Stimulated activated CD4-positive, alpha-beta T cell treated with anti-CD3 and anti-CD28 coated beads, Interleukin-15, amount 100 ng/mL, for 1 hour (primary cell): ENCODE measurements around the gene CFAP57.
A peak's percentile ranks its signal among the peaks of the same experiment; 100 is the strongest.
"Not testable (repeated sequence)": the region's sequence is repeated elsewhere in the genome, so short reads cannot be mapped to it uniquely, and the experiment has no call there.

ENCODE experiments used
- DNase-seq, 2 donors: peaks; one replicate each; pipeline ENCODE4 v3.0.0-alpha.2; 2020; ENCODE audit warnings: low read depth in 1 of 2, low spot score in 1 of 2

Gene CFAP57

GRCh38 chr1:43172527-43172972, 420 bp downstream of the CFAP57 start:
- DNase-seq, result peak; percentile 77

GRCh38 chr1:43174873-43175272, 2.7 kb downstream of the CFAP57 start:
- DNase-seq, result no peak

- DNase-seq, result no peak
Measured at GRCh38 chr1:43177691-43178090, 5.6 kb downstream of the CFAP57 start.

DNA sequence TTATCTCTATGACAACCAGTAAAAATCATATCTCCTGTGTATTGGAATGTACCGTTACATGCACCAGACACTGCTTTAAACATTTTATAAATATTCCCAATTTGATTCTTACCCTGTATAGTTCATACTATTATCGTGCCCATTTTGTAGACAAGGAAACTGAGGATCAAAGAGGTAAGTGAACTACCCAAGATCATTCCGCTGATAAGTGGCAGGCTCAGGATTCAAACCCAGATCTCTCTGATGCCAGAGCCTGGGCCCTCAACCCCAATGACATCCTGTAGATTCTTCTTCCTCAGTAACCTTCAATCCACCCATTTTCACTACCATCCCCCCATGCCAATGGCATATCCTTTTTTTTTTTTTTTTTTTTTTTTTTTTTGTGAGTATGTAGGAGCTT, 12.3 kb downstream of the CFAP57 start:
- DNase-seq, result no peak

GRCh38 chr1:43184995-43185394, 12.9 kb downstream of the CFAP57 start:
- DNase-seq, result no peak

DNA sequence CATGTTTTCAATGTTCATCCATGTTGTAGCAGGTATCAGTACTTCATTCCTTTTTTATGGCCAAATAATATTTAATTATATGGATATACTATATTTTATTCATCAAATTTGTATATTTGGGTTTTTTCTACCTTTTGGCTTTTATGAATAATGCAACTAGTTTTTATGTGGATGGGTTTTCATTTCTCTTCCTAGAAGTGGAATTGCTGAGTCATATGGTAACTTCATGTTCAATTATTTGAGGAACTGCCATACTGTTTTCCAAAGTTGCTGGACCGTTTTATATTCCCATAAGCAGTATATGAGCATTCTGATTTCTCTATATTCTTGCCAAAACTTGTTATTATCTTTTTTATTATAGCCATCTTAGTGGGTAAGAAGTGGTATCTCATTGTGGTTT, 16.0 kb downstream of the CFAP57 start:
- no peak for DNase-seq

DNA sequence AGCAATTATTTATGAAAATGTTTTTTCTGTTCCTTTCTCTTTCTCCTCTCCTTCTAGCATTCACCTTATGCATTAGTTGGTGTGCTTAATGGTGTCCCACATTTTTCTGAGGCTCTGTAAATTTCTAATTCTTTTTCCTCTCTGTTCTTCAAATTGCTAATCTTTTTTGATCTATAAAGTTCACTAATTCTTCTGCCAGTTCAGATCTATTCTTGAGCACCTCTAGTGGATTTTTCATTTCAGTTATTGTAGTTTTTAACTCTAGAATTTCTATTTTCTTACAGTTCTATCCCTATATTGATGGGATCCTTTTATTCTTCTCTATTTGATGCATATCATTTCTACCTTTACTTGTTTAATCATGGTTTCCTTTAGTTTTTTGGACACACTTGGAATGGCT, 22.4 kb downstream of the CFAP57 start:
- no peak for DNase-seq

GRCh38 chr1:43197343-43198127, 25.4 kb downstream of the CFAP57 start:
- DNase-seq, result no peak

GRCh38 chr1:43199093-43199726, 27.1 kb downstream of the CFAP57 start:
- DNase-seq, result no peak

- no peak for DNase-seq
Measured at GRCh38 chr1:43203859-43204258, 31.7 kb downstream of the CFAP57 start.

GRCh38 chr1:43204394-43204793, 32.3 kb downstream of the CFAP57 start:
- no peak for DNase-seq

DNA sequence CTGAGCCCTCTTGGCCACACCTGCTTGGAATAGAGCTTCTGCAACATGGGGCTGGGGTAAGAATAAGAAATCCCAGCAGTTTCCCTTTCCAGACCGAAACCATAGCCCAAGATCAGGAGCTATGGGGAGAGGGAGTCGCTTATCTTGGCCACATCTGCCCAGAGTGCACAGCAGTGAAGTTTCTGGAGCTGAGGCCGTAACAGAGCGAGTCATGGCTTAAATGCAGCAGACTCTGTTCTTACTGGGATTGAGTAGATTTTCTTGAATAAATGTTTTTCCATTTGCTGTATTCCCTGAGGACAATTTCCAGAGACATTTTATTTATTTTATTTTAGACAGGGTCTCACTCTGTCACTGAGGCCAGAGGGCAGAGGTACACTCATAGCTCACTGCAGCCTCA, 33.5 kb downstream of the CFAP57 start:
- no peak for DNase-seq

DNA sequence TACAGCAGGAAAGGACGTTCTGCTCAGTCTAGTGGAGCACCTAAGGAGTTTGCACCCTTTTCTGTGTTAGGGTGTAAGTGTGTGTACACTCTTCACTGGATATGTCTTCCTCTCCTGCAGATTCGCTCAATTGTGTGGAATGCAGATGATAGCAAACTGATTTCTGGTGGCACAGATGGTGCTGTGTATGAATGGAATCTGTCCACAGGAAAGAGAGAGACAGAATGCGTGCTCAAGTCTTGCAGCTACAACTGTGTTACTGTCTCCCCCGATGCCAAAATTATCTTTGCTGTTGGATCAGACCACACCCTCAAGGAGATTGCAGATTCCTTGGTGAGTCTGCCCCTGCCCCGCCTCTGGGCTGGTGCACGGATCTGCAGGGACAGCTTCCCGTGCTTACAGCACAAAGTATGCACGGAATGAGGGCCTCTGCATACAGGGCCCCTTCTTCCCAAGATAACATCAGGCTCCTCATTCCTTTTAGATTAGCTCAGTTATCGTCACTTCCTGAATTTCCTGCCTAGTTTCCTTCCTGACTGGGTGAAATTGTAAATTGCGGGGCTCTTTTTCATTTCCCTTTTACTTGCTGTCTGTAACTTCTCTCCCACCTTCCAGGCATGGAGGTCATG, 34.6 kb downstream of the CFAP57 start:
- DNase-seq, result no peak

- DNase-seq, result no peak
Measured at GRCh38 chr1:43207229-43207853, 35.2 kb downstream of the CFAP57 start.

DNA sequence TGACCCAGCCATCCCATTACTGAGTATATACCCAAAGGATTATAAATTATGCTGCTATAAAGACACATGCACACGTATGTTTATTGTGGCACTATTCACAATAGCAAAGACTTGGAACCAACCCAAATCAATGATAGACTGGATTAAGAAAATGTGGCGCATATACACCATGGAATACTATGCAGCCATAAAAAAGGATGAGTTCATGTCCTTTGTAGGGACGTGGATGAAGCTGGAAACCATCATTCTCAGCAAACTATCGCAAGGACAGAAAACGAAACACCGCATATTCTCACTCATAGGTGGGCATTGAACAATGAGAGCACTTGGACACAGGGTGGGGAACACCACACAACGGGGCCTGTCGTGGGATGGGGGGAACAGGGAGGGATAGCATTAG, 36.1 kb downstream of the CFAP57 start:
- not testable (repeated sequence) for DNase-seq

GRCh38 chr1:43214501-43215444, 42.6 kb downstream of the CFAP57 start:
- no peak for DNase-seq

- DNase-seq, result no peak
Measured at GRCh38 chr1:43217747-43218146, 45.6 kb downstream of the CFAP57 start.

DNA sequence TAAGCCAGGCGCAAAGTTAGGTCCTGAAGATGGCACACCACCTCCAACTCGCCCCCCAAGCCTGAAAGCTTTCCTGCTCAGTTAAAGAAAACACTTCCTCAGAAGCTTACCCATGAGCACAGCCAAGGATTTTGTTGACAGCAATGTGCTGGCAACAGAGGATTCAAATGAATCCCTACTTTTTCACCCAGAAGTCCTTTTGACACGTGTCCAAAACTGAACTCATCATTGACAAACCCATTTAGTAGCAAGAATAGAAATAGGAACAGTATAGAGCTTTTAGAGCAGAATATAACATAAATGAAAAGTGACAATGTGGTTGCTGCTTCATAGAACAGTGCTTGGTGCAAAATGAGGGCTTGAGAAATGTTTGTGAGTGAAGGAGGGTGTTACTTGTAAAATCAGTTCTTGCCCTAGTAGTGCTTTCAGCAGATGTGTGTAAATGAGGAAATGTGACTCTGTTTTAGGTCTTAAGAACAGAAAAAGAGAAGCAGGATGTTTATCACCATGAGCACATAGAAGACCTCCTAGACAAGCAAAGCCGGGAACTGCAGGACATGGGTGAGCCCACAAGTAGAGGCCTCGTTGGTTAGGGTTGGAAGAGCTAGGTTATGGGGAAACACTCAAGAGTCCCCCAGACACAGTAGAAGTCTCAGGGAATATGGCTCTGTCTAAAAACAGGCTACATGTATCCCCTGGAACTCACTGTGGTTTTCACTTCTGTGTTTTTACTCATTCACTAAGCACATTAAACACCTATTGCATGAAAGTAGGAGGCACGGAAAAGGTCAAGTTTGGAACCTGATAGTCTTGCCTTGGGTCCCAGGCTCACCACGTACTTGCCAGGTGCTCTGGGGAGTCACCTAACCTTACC, 49.0 kb downstream of the CFAP57 start:
- DNase-seq, result no peak

GRCh38 chr1:43221797-43222196, 49.7 kb downstream of the CFAP57 start:
- DNase-seq, result no peak

DNA sequence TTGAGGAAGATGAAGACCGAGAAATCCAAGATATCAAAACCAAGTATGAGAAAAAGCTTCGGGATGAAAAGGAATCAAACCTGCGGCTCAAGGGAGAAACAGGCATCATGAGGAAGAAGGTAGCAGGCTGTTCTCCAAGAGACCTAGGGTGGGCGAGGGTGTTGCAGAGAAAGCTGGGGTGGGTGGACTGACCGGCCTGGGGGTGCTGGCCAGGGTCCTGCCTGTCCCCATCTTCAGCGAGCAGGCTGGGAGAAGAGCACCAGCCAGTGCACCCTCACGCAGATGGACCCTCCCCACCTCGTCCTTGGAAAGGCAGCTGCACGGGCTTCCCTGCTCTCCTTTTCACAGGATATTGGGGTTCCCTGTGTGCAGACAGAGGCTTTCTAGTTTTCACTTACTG, 50.7 kb downstream of the CFAP57 start:
- no peak for DNase-seq
